ENCODE results near the gene AK5. TPM values are rescaled to one million over a fixed set of nuclear protein-coding genes. Genes with fewer than 3 reads are reported as not detected.

The AK5 gene
- polyA plus RNA-seq, 1 donor (not counting 4 experiments of a cell fraction or from before 2014, with no cell fraction given) = 0.30 TPM

DNA sequence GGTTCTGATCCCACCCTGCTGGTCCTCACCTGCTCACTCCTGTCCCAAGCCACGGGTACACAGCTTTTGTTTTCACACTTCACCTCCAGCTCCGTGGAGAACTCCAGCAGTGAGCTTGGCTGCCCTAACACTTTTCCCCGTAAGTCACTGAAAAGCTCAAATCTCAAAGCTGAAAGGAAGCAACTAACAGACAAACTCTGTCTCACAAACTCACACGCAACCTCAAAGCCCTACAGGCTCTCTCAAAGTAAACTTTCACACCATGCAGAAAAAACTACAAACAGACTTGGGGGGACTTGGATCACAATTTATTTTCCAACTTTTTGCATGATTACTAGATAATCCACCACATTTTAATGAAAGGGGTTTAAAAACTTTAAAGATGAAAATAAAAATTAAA, 88.3 kb downstream of the AK5 start:
- Histone ChIP-seq H2AFZ (ENCODE audit: control insufficient read depth, low read length) (no peak overlapping the region), H3K36me3 (ENCODE audit: control insufficient read depth in 2 of 2, extremely low read depth in 1 of 2, insufficient read depth in 2 of 2, low read length in 2 of 2) (no peaks in the 10 kb centered on the region), H3K9ac (ENCODE audit: control insufficient read depth, extremely low read depth, insufficient read depth, low read length) (no peak overlapping the region), H3K9me1 (ENCODE audit: control insufficient read depth, extremely low read depth, insufficient read depth, low read length) (no peaks in the 10 kb centered on the region), H3K4me2 (ENCODE audit: control insufficient read depth, extremely low read depth, insufficient read depth, low read depth, low read length) (no peak overlapping the region), H3K27ac (ENCODE audit: control insufficient read depth, insufficient read depth, low read length) (no peak overlapping the region), H3K4me1 (ENCODE audit: control insufficient read depth, extremely low read depth, insufficient read depth, low read length) (peaks cover 5% of the 10 kb centered on the region), H3K4me3 (ENCODE audit: control insufficient read depth in 2 of 3, extremely low read depth in 1 of 3, insufficient read depth in 2 of 3, low read depth in 1 of 3, low read length in 3 of 3) (no peak overlapping the region), H4K20me1 (ENCODE audit: control insufficient read depth, extremely low read depth, insufficient read depth, low read length) (no peaks in the 10 kb centered on the region), H3K27me3 (ENCODE audit: control insufficient read depth, extremely low read depth, insufficient read depth, low read length) (no peaks in the 10 kb centered on the region), H3K79me2 (ENCODE audit: control insufficient read depth, insufficient read depth, low read length) (no peaks in the 10 kb centered on the region), H3K9me3 (ENCODE audit: control insufficient read depth, low read depth, low read length) (no peaks in the 10 kb centered on the region)
- TF ChIP-seq, protein P1, sequence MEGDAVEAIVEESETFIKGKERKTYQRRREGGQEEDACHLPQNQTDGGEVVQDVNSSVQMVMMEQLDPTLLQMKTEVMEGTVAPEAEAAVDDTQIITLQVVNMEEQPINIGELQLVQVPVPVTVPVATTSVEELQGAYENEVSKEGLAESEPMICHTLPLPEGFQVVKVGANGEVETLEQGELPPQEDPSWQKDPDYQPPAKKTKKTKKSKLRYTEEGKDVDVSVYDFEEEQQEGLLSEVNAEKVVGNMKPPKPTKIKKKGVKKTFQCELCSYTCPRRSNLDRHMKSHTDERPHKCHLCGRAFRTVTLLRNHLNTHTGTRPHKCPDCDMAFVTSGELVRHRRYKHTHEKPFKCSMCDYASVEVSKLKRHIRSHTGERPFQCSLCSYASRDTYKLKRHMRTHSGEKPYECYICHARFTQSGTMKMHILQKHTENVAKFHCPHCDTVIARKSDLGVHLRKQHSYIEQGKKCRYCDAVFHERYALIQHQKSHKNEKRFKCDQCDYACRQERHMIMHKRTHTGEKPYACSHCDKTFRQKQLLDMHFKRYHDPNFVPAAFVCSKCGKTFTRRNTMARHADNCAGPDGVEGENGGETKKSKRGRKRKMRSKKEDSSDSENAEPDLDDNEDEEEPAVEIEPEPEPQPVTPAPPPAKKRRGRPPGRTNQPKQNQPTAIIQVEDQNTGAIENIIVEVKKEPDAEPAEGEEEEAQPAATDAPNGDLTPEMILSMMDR (optimal IDR thresholded peaks at IDR 0.05 in 1 of 3, IDR thresholded peaks at IDR 0.05 in 1 of 3, conservative IDR thresholded peaks at IDR 0.05 in 1 of 3; ENCODE audit: extremely low read depth in 1 of 3, insufficient read depth in 2 of 3, low read length in 3 of 3) = no peak
- TF ChIP-seq EZH2 (IDR thresholded peaks at IDR 0.05; ENCODE audit: low read length) = no peak
- dilution Hi-C loops (cut with MboI; ENCODE audit: extremely low pct_ligation_motif_present, low sequenced_read_pairs) = no loop called here
- DNase-seq (ENCODE audit: low read depth, low spot score) = no peak
- FAIRE-seq = no peak

DNA sequence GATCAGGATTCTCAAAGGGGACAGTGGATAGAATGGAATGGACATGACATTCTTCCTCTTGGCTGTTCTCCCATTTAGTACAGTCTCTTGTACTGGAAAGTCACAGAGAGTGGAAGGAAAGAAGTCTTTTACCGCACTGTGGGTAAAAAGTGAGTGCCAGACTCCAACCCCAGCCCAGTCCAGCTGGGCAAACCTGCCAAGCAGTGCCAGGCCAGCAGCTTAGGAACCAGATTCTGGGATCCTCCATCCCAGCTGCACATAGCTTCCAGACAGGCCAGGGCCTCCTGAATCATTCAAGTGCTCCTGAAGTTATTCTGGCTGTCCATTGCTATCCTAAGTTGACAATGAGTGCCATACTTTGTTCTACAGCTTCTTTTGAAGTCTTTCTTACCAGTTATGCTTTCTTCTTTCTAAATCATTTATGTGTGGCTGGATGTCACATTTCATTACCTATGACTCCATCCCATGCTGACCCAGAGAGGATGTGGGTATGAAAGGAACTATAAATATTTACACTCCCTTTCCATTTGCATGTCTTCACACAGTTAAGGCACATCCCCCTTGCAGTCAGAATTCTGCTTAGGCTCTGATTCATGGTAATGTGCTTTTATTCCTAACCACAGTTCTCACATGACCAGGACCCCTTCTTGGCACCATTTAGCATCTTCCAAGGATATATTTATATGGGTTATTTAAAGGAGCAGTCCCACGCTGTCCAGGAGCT, 88.9 kb downstream of the AK5 start:
- DNase-seq (ENCODE audit: low read depth, low spot score) (no peak), FAIRE-seq (no peak)
- Histone ChIP-seq H3K27ac (ENCODE audit: control insufficient read depth, insufficient read depth, low read length) (no peak overlapping the region), H3K9me3 (ENCODE audit: control insufficient read depth, low read depth, low read length) (no peaks in the 10 kb centered on the region), H3K79me2 (ENCODE audit: control insufficient read depth, insufficient read depth, low read length) (no peaks in the 10 kb centered on the region), H3K4me3 (ENCODE audit: control insufficient read depth in 2 of 3, extremely low read depth in 1 of 3, insufficient read depth in 2 of 3, low read depth in 1 of 3, low read length in 3 of 3) (no peak overlapping the region), H3K36me3 (ENCODE audit: control insufficient read depth in 2 of 2, extremely low read depth in 1 of 2, insufficient read depth in 2 of 2, low read length in 2 of 2) (no peaks in the 10 kb centered on the region), H3K4me1 (ENCODE audit: control insufficient read depth, extremely low read depth, insufficient read depth, low read length) (peaks cover 5% of the 10 kb centered on the region), H3K9me1 (ENCODE audit: control insufficient read depth, extremely low read depth, insufficient read depth, low read length) (no peaks in the 10 kb centered on the region), H3K9ac (ENCODE audit: control insufficient read depth, extremely low read depth, insufficient read depth, low read length) (no peak overlapping the region), H2AFZ (ENCODE audit: control insufficient read depth, low read length) (no peak overlapping the region), H3K4me2 (ENCODE audit: control insufficient read depth, extremely low read depth, insufficient read depth, low read depth, low read length) (no peak overlapping the region), H3K27me3 (ENCODE audit: control insufficient read depth, extremely low read depth, insufficient read depth, low read length) (no peaks in the 10 kb centered on the region), H4K20me1 (ENCODE audit: control insufficient read depth, extremely low read depth, insufficient read depth, low read length) (no peaks in the 10 kb centered on the region)
- dilution Hi-C loops (cut with MboI; ENCODE audit: extremely low pct_ligation_motif_present, low sequenced_read_pairs) = no loop called here
- TF ChIP-seq, protein P1 (optimal IDR thresholded peaks at IDR 0.05 in 1 of 3, IDR thresholded peaks at IDR 0.05 in 1 of 3, conservative IDR thresholded peaks at IDR 0.05 in 1 of 3; ENCODE audit: extremely low read depth in 1 of 3, insufficient read depth in 2 of 3, low read length in 3 of 3) = no peak
- no peak for TF ChIP-seq EZH2 (IDR thresholded peaks at IDR 0.05; ENCODE audit: low read length)
